Keratinocyte (primary cell): ENCODE measurements around the gene CREB3L1.

Experiments used
- CTCF ChIP-seq, 3 experiments: IDR thresholded peaks in 1 of 3; conservative IDR thresholded peaks in 1 of 3; optimal IDR thresholded peaks in 1 of 3; 2 replicates in 2 of 3; 3 replicates in 1 of 3; pipeline versions ENCODE3 to v1.5.1; 2011; ENCODE audit warnings: low read length in 3 of 3, mild to moderate bottlenecking in 3 of 3, moderate library complexity in 2 of 3, control low read depth in 1 of 3, inconsistent platforms in 1 of 3; ENCODE audit not compliant: insufficient read depth in 2 of 3; ENCODE audit errors: extremely low read depth in 1 of 3
- EZH2 ChIP-seq: IDR thresholded peaks from one replicate; pipeline ENCODE4 v1.6.1; 2012; ENCODE audit warnings: inconsistent platforms, mild to moderate bottlenecking, low read length, moderate library complexity

GRCh38 chr11:46360878-46361277, 83.4 kb downstream of the CREB3L1 start:
- no peak for TF ChIP-seq CTCF (optimal IDR thresholded peaks at IDR 0.05 in 1 of 3, IDR thresholded peaks at IDR 0.05 in 1 of 3, conservative IDR thresholded peaks at IDR 0.05 in 1 of 3; ENCODE audit: extremely low read depth in 1 of 3, insufficient read depth in 2 of 3, low read length in 3 of 3)
- TF ChIP-seq EZH2: no peak
